Neural cell (in vitro differentiated cells): ENCODE results near the gene CMKLR1.

ENCODE experiments used
- CTCF ChIP-seq: fragments of 450-650 bp; IDR thresholded peaks from 2 replicates; pipeline ENCODE4 v1.5.1; 2014; ENCODE audit warnings: antibody characterized with exemption, mild to moderate bottlenecking, moderate library complexity; ENCODE audit not compliant: poor library complexity, severe bottlenecking
- EZH2 ChIP-seq: fragments of 200-600, 300-800 bp; shearing (Covaris generic), sonication (generic); IDR thresholded peaks from 2 replicates; pipeline ENCODE4 v1.6.1; 2014; ENCODE audit warnings: antibody characterized with exemption, low read length, borderline replicate concordance, mild to moderate bottlenecking; ENCODE audit not compliant: insufficient read depth, poor library complexity, severe bottlenecking
- POLR2AphosphoS5 ChIP-seq: IDR thresholded peaks from 2 replicates; pipeline ENCODE4 v1.6.1; 2012
- RAD21 ChIP-seq: fragments of 450-650 bp; conservative IDR thresholded peaks from 2 replicates; pipeline ENCODE4 v1.6.1; 2014; ENCODE audit warnings: antibody characterized with exemption, mild to moderate bottlenecking, moderate library complexity
- SMC3 ChIP-seq: fragments of 450-650 bp; conservative IDR thresholded peaks from 2 replicates; pipeline ENCODE4 v1.6.1; 2014; ENCODE audit warnings: antibody characterized with exemption, mild to moderate bottlenecking, moderate library complexity; ENCODE audit not compliant: poor library complexity
- TF ChIP-seq, protein P1 (sequence below): IDR thresholded peaks from 2 replicates; pipeline ENCODE4 v1.6.1; 2012; ENCODE audit warnings: borderline replicate concordance

DNA sequence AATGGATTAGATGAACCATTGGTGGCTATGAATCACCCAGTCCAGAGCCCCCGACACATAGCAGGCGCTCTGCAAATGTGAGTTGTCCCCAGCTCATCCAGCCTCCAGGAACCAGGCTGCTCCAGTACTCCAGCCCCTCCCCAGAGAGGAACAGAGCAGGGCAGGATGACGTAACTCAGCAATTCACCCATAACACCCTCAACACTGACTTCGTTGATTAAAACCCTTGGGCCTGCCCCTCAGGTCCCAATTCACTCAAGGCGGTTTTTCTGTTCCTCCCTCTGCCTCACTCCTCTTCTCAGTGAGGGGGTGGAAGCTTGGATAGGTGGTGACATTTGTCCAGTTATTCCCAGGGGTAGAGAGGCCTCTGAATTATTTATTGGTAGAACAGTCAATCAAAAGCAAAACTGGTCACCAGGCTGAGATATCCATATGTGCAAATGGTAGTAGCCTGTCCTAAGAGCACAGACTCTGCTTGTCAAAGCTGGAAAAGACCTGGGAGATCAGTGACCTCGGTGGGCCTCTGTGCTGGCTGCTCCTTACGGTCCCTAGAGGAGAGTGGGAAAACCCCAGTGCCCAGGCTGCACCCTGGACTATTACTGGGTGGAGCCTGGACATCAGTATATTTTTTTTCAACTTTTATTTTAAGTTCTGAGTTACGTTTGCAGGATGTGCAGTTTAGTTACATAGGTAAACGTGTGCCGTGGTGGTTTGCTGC, 97.0 kb downstream of the CMKLR1 start:
- TF ChIP-seq CTCF (no peak), EZH2 (no peak), POLR2AphosphoS5 (no peak), RAD21 (no peak), SMC3 (no peak)
- TF ChIP-seq, protein P1, sequence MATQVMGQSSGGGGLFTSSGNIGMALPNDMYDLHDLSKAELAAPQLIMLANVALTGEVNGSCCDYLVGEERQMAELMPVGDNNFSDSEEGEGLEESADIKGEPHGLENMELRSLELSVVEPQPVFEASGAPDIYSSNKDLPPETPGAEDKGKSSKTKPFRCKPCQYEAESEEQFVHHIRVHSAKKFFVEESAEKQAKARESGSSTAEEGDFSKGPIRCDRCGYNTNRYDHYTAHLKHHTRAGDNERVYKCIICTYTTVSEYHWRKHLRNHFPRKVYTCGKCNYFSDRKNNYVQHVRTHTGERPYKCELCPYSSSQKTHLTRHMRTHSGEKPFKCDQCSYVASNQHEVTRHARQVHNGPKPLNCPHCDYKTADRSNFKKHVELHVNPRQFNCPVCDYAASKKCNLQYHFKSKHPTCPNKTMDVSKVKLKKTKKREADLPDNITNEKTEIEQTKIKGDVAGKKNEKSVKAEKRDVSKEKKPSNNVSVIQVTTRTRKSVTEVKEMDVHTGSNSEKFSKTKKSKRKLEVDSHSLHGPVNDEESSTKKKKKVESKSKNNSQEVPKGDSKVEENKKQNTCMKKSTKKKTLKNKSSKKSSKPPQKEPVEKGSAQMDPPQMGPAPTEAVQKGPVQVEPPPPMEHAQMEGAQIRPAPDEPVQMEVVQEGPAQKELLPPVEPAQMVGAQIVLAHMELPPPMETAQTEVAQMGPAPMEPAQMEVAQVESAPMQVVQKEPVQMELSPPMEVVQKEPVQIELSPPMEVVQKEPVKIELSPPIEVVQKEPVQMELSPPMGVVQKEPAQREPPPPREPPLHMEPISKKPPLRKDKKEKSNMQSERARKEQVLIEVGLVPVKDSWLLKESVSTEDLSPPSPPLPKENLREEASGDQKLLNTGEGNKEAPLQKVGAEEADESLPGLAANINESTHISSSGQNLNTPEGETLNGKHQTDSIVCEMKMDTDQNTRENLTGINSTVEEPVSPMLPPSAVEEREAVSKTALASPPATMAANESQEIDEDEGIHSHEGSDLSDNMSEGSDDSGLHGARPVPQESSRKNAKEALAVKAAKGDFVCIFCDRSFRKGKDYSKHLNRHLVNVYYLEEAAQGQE, result no peak
